Astrocyte (in vitro differentiated cells and primary cell): Measurements from ENCODE around the gene CASK. TPM values are rescaled to one million over a fixed set of nuclear protein-coding genes. Genes with fewer than 3 reads are reported as not detected.

Experiments used
- DNase-seq: peaks from one replicate; pipeline ENCODE4 v3.0.0-alpha.2; 2010; ENCODE audit warnings: low read depth
- FAIRE-seq: peaks from 2 replicates; lab custom pipeline; 2011; peaks lifted over from hg19 to GRCh38; lab: Jason Lieb, UNC
- H2AFZ ChIP-seq: 2 replicates; pipeline ENCODE4 v1.6.0; 2012; ENCODE audit warnings: low read depth, low read length, inconsistent platforms
- H3K27ac ChIP-seq: 2 replicates; pipeline ENCODE4 v1.5.1; 2011; ENCODE audit warnings: low read depth, low read length, inconsistent platforms
- H3K27me3 ChIP-seq: 2 replicates; pipeline ENCODE4 v1.6.0; 2011; ENCODE audit warnings: low read length, inconsistent platforms; ENCODE audit not compliant: insufficient read depth
- H3K36me3 ChIP-seq: 2 replicates; pipeline ENCODE4 v1.5.1; 2011; ENCODE audit warnings: low read length, inconsistent platforms; ENCODE audit not compliant: insufficient read depth
- H3K4me1 ChIP-seq: 2 replicates; pipeline ENCODE4 v1.5.1; 2011; ENCODE audit warnings: low read length, inconsistent platforms; ENCODE audit not compliant: insufficient read depth
- H3K4me2 ChIP-seq: 2 replicates; pipeline ENCODE4 v1.6.0; 2012; ENCODE audit warnings: low read length, inconsistent platforms
- H3K4me3 ChIP-seq: 2 replicates; pipeline ENCODE4 v1.5.1; 2011; ENCODE audit warnings: low read depth, mild to moderate bottlenecking, low read length, inconsistent platforms; ENCODE audit not compliant: insufficient read depth
- H3K79me2 ChIP-seq: 2 replicates; pipeline ENCODE4 v1.6.0; 2012; ENCODE audit warnings: mild to moderate bottlenecking, low read length, inconsistent platforms; ENCODE audit not compliant: insufficient read depth
- H3K9ac ChIP-seq: 2 replicates; pipeline ENCODE4 v1.6.0; 2012; ENCODE audit warnings: mild to moderate bottlenecking, low read length, inconsistent platforms
- H3K9me3 ChIP-seq: 2 replicates; pipeline ENCODE4 v1.5.1; 2012; ENCODE audit warnings: low read depth, mild to moderate bottlenecking, low read length, inconsistent platforms; ENCODE audit not compliant: insufficient read depth
- H4K20me1 ChIP-seq: 2 replicates; pipeline ENCODE4 v1.6.0; 2012; ENCODE audit warnings: low read length, inconsistent platforms; ENCODE audit not compliant: insufficient read depth
- H3K27ac Mint-ChIP-seq: one replicate; pipeline ENCODE4 v1.8.0; 2021; ENCODE audit warnings: mild to moderate bottlenecking, mixed read lengths; ENCODE audit not compliant: unreplicated experiment
- H3K27me3 Mint-ChIP-seq: one replicate; pipeline ENCODE4 v1.8.0; 2021; ENCODE audit warnings: low read depth, mixed read lengths; ENCODE audit not compliant: unreplicated experiment
- H3K36me3 Mint-ChIP-seq: one replicate; pipeline ENCODE4 v1.8.0; 2021; ENCODE audit warnings: low read depth, mixed read lengths; ENCODE audit not compliant: unreplicated experiment
- H3K4me1 Mint-ChIP-seq: one replicate; pipeline ENCODE4 v1.8.0; 2021; ENCODE audit warnings: low read depth, mixed read lengths; ENCODE audit not compliant: unreplicated experiment
- H3K4me3 Mint-ChIP-seq: one replicate; pipeline ENCODE4 v1.8.0; 2021; ENCODE audit warnings: mild to moderate bottlenecking, moderate library complexity, mixed read lengths; ENCODE audit not compliant: unreplicated experiment
- H3K9me3 Mint-ChIP-seq: one replicate; pipeline ENCODE4 v1.8.0; 2021; ENCODE audit warnings: mild to moderate bottlenecking, mixed read lengths; ENCODE audit not compliant: unreplicated experiment
- CTCF ChIP-seq: IDR thresholded peaks from 2 replicates; pipeline ENCODE4 v1.5.1; 2011; ENCODE audit warnings: low read depth, mild to moderate bottlenecking, inconsistent platforms, low read length, moderate library complexity; ENCODE audit not compliant: insufficient read depth
- EZH2 ChIP-seq: IDR thresholded peaks from 2 replicates; pipeline ENCODE4 v1.6.1; 2012; ENCODE audit warnings: mild to moderate bottlenecking, low read length, inconsistent platforms; ENCODE audit not compliant: insufficient read depth
- total RNA-seq: library from RNA; stranded (reverse); gene quantifications from 2 replicates; pipeline ENCODE4 v1.2.1, GENCODE V29; 2021

CASK gene
- total RNA-seq, 1 donor from 2014 or later: 99.3 TPM

- Histone ChIP-seq H3K36me3 (no peaks in the 10 kb centered on the region), H3K79me2 (no peaks in the 10 kb centered on the region), H3K9me3 (no peaks in the 10 kb centered on the region), H3K9ac (no peak overlapping the region), H3K27ac (no peak overlapping the region), H3K4me3 (no peak overlapping the region), H3K27me3 (no peaks in the 10 kb centered on the region), H4K20me1 (no peaks in the 10 kb centered on the region), H2AFZ (no peak overlapping the region), H3K4me2 (no peak overlapping the region), H3K4me1 (no peaks in the 10 kb centered on the region)
- peaks cover under 1% of the 10 kb centered on the region for H3K4me1 Mint-ChIP-seq
- H3K36me3 Mint-ChIP-seq: peaks cover 1% of the 10 kb centered on the region
- no peaks in the 10 kb centered on the region for H3K9me3 Mint-ChIP-seq
- FAIRE-seq: peak; percentile 89
- no peaks in the 10 kb centered on the region for H3K27me3 Mint-ChIP-seq
- no peak for DNase-seq
- H3K27ac Mint-ChIP-seq: no peak overlapping the region
- no peak overlapping the region for H3K4me3 Mint-ChIP-seq
- TF ChIP-seq EZH2 (no peak), CTCF (no peak)
Measured at GRCh38 chrX:41672643-41673042, 250.7 kb downstream of the CASK start.

- no peaks in the 10 kb centered on the region for H3K4me1 ChIP-seq
- peaks cover 3% of the 10 kb centered on the region for H3K4me1 Mint-ChIP-seq
- no peaks in the 10 kb centered on the region for H4K20me1 ChIP-seq
- H3K9me3 Mint-ChIP-seq: no peaks in the 10 kb centered on the region
- H3K9ac ChIP-seq: no peak overlapping the region
- FAIRE-seq: no peak
- peaks cover 1% of the 10 kb centered on the region for H3K36me3 Mint-ChIP-seq
- no peak overlapping the region for H3K27ac Mint-ChIP-seq
- no peak for DNase-seq
- H3K27me3 ChIP-seq: no peaks in the 10 kb centered on the region
- H3K79me2 ChIP-seq: no peaks in the 10 kb centered on the region
- no peaks in the 10 kb centered on the region for H3K9me3 ChIP-seq
- H2AFZ ChIP-seq: no peak overlapping the region
- H3K27me3 Mint-ChIP-seq: no peaks in the 10 kb centered on the region
- no peaks in the 10 kb centered on the region for H3K36me3 ChIP-seq
- H3K27ac ChIP-seq: no peak overlapping the region
- H3K4me3 ChIP-seq: no peak overlapping the region
- H3K4me2 ChIP-seq: no peak overlapping the region
- no peak overlapping the region for H3K4me3 Mint-ChIP-seq
- TF ChIP-seq CTCF (no peak), EZH2 (no peak)
Measured at GRCh38 chrX:41671082-41671481, 252.3 kb downstream of the CASK start.

GRCh38 chrX:41670112-41670511 lies 253.2 kb downstream of the CASK start:
- no peaks in the 10 kb centered on the region for H3K79me2 ChIP-seq
- H3K27me3 Mint-ChIP-seq: no peaks in the 10 kb centered on the region
- no peak overlapping the region for H3K9ac ChIP-seq
- DNase-seq: no peak
- H3K36me3 ChIP-seq: no peaks in the 10 kb centered on the region
- H3K9me3 Mint-ChIP-seq: no peaks in the 10 kb centered on the region
- H3K4me3 ChIP-seq: no peak overlapping the region
- no peaks in the 10 kb centered on the region for H4K20me1 ChIP-seq
- no peak overlapping the region for H2AFZ ChIP-seq
- H3K9me3 ChIP-seq: no peaks in the 10 kb centered on the region
- TF ChIP-seq CTCF (no peak), EZH2 (no peak)
- H3K27ac ChIP-seq: no peak overlapping the region
- no peak overlapping the region for H3K4me3 Mint-ChIP-seq
- peaks cover 1% of the 10 kb centered on the region for H3K36me3 Mint-ChIP-seq
- H3K27me3 ChIP-seq: no peaks in the 10 kb centered on the region
- no peaks in the 10 kb centered on the region for H3K4me1 ChIP-seq
- no peak overlapping the region for H3K27ac Mint-ChIP-seq
- peaks cover 8% of the 10 kb centered on the region for H3K4me1 Mint-ChIP-seq
- peak; percentile 94 for FAIRE-seq
- no peak overlapping the region for H3K4me2 ChIP-seq
